ENCODE data around the gene PISD.

- TF ChIP-seq, protein P1, sequence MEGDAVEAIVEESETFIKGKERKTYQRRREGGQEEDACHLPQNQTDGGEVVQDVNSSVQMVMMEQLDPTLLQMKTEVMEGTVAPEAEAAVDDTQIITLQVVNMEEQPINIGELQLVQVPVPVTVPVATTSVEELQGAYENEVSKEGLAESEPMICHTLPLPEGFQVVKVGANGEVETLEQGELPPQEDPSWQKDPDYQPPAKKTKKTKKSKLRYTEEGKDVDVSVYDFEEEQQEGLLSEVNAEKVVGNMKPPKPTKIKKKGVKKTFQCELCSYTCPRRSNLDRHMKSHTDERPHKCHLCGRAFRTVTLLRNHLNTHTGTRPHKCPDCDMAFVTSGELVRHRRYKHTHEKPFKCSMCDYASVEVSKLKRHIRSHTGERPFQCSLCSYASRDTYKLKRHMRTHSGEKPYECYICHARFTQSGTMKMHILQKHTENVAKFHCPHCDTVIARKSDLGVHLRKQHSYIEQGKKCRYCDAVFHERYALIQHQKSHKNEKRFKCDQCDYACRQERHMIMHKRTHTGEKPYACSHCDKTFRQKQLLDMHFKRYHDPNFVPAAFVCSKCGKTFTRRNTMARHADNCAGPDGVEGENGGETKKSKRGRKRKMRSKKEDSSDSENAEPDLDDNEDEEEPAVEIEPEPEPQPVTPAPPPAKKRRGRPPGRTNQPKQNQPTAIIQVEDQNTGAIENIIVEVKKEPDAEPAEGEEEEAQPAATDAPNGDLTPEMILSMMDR (IDR thresholded peaks at IDR 0.05; ENCODE audit: low read length), result no peak
- TF ChIP-seq EZH2 (IDR thresholded peaks at IDR 0.05; ENCODE audit: borderline replicate concordance, low read length), result no peak
Measured at GRCh38 chr22:31613904-31614296, 48.1 kb downstream of the PISD start.
